HG03354 (cell line): ENCODE measurements around the gene AMER1.
"Not testable (repeated sequence)": the region's sequence is repeated elsewhere in the genome, so short reads cannot be mapped to it uniquely, and the experiment has no call there.

ENCODE experiments used
- ATAC-seq: cut with Tn5 transposase; IDR thresholded peaks from one replicate; pipeline ENCODE4 v1.9.1; 2021; ENCODE audit warnings: mild to moderate bottlenecking; ENCODE audit not compliant: unreplicated experiment, poor library complexity, severe bottlenecking

The AMER1 gene

GRCh38 chrX:64205441-64205734 lies at the start of gene AMER1:
AMER1 (minus strand) TSS chrX:64205708; CDS start chrX:64193286, 12,422 bp downstream.
- ATAC-seq = peak; percentile 50

- no peak for ATAC-seq
These were observed 24.8 kb upstream of the AMER1 start, which contains the start of gene ASB12 for GRCh38 chrX:64230123-64230970. ASB12 (minus strand) TSS chrX:64230607; CDS start chrX:64225650, 4,957 bp downstream.

- no peak for ATAC-seq
These were observed 23.6 kb upstream of the AMER1 start for GRCh38 chrX:64229154-64229553.

GRCh38 chrX:64218023-64218422 lies 12.5 kb upstream of the AMER1 start:
- no peak for ATAC-seq

GRCh38 chrX:64213989-64214388 lies 8.5 kb upstream of the AMER1 start:
- ATAC-seq = not testable (repeated sequence)

- ATAC-seq = no peak
These were observed 1.2 kb upstream of the AMER1 start for GRCh38 chrX:64206556-64207162.

GRCh38 chrX:64205735-64206501 lies 410 bp upstream of the AMER1 start:
- peak; percentile 87 for ATAC-seq

GRCh38 chrX:64204701-64205440 lies 637 bp downstream of the AMER1 start:
- peak; percentile 19 for ATAC-seq

- ATAC-seq = no peak
These were observed 1.3 kb downstream of the AMER1 start for GRCh38 chrX:64204252-64204651.

- ATAC-seq = no peak
These were observed 2.6 kb downstream of the AMER1 start for GRCh38 chrX:64202808-64203325.

GRCh38 chrX:64198036-64198435 lies 7.5 kb downstream of the AMER1 start:
- ATAC-seq = no peak

- ATAC-seq = no peak
These were observed 8.9 kb downstream of the AMER1 start for GRCh38 chrX:64196606-64197005.

GRCh38 chrX:64195862-64196261 lies 9.6 kb downstream of the AMER1 start:
- ATAC-seq = no peak

GRCh38 chrX:64192673-64193072 lies 12.8 kb downstream of the AMER1 start:
- ATAC-seq = no peak

- ATAC-seq = no peak
These were observed 13.5 kb downstream of the AMER1 start for GRCh38 chrX:64192040-64192439.

- ATAC-seq = no peak
These were observed 14.1 kb downstream of the AMER1 start for GRCh38 chrX:64191281-64192010.

GRCh38 chrX:64190136-64190740 lies 15.3 kb downstream of the AMER1 start:
- ATAC-seq = no peak

- ATAC-seq = no peak
These were observed 16.6 kb downstream of the AMER1 start for GRCh38 chrX:64188901-64189300.

- no peak for ATAC-seq
These were observed 17.8 kb downstream of the AMER1 start for GRCh38 chrX:64187762-64188150.
